Measurements from ENCODE around the gene MN1. TPM values are rescaled to one million over a fixed set of nuclear protein-coding genes. Genes with fewer than 3 reads are reported as not detected.

The MN1 gene
- total RNA-seq, 1 experiment from 2014 or later: 2.8 TPM

GRCh38 chr22:27827604-27828587, 26.3 kb upstream of the MN1 start:
- DNase-seq (ENCODE audit: low read depth): no peak

DNA sequence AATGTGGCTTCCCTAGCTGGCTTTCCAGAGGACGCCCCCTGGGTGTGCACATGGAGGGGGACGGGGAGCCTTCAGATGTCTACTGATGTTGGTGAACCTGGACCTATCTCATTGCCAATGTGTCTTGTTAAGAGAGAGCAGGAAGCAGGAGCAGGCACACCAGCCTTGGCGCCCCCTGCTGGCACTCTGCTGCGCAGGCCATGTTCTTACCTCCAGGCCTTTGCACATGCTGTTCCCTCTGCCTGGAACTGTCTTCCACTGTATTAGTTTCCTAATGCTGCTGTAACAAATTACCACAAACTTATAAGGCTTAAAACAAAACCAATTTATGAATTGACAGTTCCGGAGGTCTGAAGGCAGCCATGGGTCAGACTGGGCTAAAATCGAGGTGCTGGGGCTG, 23.6 kb upstream of the MN1 start:
- DNase-seq (ENCODE audit: low read depth): no peak

DNA sequence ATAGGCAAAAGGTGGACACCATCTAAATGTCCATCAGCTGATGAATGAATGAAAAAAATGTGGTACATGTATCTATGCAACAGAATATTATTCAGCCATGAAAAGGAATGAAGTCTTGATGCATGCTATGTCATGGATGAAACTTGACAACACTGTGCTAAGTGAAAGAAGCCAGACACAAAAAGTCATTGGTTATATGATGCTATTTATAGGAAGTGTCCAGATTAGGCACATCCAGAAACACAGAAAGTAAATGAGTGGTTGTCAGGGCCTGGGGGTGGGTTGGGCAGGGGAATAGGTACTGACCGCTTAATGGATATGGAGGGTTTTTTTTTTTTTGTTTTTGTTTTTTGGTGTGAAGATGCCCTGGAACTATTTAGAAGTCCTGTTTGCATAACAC, 21.7 kb upstream of the MN1 start:
- no peak for DNase-seq (ENCODE audit: low read depth)

- DNase-seq (ENCODE audit: low read depth): no peak
Measured at GRCh38 chr22:27820896-27821866, 19.6 kb upstream of the MN1 start.

GRCh38 chr22:27816552-27816951, 15.0 kb upstream of the MN1 start:
- DNase-seq (ENCODE audit: low read depth): no peak

GRCh38 chr22:27815826-27816530, 14.4 kb upstream of the MN1 start:
- no peak for DNase-seq (ENCODE audit: low read depth)

DNA sequence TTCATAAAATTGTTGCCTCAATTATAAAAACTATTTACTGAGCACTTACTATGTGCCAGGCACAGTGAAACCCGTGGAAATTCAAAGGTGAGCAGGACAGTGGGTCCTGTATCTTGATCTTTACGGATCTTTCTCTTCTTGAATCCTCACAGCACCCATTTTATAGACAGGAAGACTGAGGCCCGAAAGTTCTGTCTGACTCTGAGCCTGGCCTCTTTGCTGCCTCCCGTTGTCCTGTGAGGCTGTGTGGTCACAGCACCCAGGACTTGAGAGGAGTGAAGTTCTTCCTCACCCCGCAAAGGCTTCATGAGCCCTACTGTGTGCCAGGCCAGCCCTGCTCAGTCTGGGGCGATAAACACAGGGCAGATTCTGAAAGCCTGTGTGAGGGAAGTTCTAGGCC, 13.4 kb upstream of the MN1 start:
- DNase-seq (ENCODE audit: low read depth): no peak

- DNase-seq (ENCODE audit: low read depth): no peak
Measured at GRCh38 chr22:27811778-27812177, 10.2 kb upstream of the MN1 start.

DNA sequence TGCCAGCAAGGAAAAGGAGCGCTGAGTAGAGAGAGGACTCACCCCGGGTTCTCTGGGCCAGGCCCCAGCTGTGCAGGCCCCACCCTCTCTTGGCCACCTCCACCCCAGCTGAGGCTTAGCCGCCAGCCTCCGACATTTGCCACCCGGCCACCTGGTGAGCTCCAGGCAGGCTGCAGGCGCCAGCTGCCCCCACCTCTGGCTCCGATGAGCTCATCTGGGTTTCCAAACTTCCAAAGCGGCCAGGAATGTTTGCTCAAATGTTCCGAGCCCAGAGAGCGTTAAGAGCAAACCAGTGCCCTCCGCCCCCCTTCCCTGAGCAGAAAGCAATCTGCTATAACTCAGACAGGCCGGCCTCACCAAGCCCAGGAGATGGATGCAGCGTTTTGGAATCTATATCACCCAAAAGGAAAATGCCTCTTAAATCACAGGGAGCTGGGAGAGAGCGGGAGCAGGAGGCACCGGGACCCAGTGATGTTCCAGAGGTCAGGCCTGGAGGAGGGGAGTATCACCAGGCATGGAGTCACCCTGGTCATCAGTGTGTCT, 9.1 kb upstream of the MN1 start:
- peak; percentile 41 for DNase-seq (ENCODE audit: low read depth)

GRCh38 chr22:27809700-27810608, 8.4 kb upstream of the MN1 start:
- DNase-seq (ENCODE audit: low read depth): peak; percentile 11

DNA sequence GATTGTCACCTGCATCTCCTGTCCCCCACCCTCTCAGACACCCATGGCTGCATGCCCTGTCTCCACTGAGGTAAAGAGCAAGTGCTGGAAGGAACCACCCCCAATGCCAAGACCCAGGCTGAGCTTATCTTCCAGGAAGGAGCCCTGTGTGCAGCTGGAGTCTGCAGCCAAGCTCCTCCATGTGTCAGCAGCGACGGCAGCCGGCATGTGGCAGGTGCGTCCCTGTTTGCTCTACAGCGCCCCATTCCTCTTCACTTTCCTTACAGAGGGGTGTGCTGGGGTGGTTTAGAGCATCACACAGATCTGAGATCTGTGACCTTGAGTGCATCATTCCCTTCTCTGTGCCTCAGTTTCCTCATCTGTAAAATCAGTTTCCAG, 7.7 kb upstream of the MN1 start:
- no peak for DNase-seq (ENCODE audit: low read depth)

DNA sequence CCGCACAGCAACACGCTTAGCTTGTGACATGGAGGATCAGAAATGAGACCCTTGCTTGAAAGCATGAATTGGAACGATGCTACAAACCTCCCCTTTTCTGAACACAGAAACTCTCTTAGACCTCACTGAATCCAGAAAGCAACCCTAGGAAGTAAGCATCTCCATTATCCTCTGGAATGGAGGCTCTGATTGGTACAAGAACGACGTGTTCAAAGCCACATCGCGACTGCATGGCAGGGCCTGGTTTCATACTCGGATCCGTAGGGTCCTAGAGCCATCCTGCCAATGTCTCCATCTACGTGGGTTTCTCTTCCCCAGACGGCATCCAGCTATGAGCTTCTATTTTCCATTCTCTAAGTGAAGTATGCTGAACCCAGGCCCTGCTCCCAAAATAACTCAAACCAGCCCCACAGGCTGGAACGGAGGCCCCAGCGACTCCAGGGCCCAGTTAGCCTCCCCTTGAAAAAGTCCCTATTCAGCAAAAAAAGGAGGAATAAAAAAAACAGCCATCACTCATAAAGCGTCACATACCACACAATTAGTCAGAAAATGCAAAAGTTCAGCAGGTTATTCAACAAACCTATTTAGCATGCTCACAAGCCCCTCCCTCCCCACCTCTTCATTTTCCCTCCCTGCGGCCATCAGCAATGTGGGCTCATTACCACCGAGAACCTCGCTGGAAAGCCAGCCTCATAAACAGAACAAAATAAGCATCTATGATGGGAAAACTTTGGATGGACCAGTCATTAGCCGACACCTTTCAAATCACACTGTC, 7.1 kb upstream of the MN1 start:
- no peak for DNase-seq (ENCODE audit: low read depth)

- DNase-seq (ENCODE audit: low read depth): no peak
Measured at GRCh38 chr22:27805841-27806240, 4.3 kb upstream of the MN1 start.

DNA sequence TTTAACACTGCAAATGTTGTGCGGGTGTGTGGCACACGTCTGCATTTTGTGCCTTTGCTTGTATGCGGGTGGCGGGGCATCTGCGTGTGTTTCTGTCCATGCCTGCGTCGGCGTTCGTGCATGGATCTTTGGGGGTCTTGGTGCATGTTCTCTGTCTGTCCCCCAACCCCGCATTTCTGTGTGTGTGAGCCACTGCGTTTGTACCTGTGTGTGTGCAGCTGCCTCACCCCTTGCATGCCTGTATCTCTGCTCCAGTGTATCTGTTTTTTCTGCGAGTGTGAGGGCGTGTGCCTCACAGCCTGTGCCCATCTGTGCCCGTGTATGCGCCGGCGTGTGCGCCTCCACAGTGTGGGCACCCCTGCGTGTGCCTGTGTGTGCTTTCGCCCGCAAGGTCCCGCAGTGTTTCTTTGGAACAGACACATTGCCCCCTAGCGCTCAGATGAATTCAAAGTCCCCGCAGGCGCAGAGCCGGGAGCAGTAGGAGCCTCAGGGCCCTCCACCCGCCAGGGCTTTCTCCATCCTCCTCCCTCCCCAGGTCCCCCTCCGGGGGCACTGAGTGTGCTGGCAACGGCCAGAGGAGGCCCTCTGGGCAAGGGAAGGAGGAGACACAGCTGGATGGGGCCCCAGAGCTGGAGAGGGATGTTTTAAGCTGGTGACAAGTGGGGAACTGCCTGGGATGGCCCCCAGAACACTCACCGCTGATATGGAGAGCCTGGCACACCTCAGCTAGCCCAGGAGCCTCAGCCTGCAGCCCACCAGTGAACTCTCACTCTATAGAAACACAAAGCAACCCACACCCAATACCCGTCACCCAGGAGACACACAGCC, 3.1 kb upstream of the MN1 start:
- DNase-seq (ENCODE audit: low read depth): peak; percentile 58

GRCh38 chr22:27803841-27804415, 2.4 kb upstream of the MN1 start:
- no peak for DNase-seq (ENCODE audit: low read depth)

DNA sequence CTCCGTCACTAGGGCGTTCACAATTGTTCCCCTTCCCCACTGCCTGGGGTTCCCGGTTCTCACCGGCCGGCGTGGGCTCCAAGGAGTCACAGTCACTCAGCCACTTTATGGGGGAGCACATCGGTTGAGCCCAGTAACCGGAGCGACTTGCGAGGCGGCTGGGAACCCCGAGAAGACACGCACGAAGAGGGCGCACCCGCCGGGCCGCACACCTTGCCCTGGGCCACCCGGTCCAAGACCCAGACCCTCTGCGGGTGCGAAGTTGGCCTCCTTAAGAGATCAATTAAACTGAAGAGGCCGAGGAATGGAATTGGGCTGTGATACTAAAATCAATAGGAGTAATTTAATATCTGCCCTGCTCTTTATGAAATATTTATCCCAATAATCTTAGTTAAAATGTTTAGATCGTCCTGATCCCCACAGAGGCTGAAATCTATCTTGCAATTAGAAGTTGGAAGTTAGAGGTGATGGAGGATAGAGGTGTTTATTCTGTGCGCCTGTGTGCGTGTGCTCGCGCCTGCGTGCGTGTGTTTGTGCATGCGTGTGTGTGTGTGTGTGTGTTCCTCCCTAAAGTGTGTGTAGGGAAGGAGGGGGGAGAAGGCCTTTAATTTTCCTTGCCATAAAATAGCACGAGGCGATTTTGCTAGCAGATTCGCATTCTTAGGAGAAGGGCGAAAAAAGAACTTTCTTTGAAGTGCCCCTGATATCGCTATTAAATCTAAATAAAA, 954 bp upstream of the MN1 start:
- no peak for DNase-seq (ENCODE audit: low read depth)

GRCh38 chr22:27801202-27801615, 347 bp downstream of the MN1 start:
- DNase-seq (ENCODE audit: low read depth): peak; percentile 30

Measured in M059J (cell line).